IMR-90 (cell line): ENCODE data around the gene APCDD1.

ENCODE experiments used
- CTCF ChIP-seq: conservative IDR thresholded peaks from 2 replicates; pipeline ENCODE4 v1.5.1; 2012; ENCODE audit warnings: mild to moderate bottlenecking, low read depth, low read length, improper control_type of control experiment
- POLR2A ChIP-seq: IDR thresholded peaks from 2 replicates; pipeline ENCODE4 v1.6.1; 2012; ENCODE audit warnings: mild to moderate bottlenecking, low read depth, low read length
- RAD21 ChIP-seq: IDR thresholded peaks from 2 replicates; pipeline ENCODE4 v1.6.1; 2012; ENCODE audit warnings: low read length, improper control_type of control experiment
- RFX5 ChIP-seq: IDR thresholded peaks from 2 replicates; pipeline ENCODE4 v1.8.0; 2012; ENCODE audit warnings: low read depth, mild to moderate bottlenecking, low read length, moderate library complexity

GRCh38 chr18:10422731-10423130 is 31.7 kb upstream of the APCDD1 start:
- TF ChIP-seq RAD21 (no peak), POLR2A (no peak), CTCF (no peak), RFX5 (no peak)
